Lower leg skin (tissue), 4 donors: ENCODE results near the gene ASGR1. TPM values are rescaled to one million over a fixed set of nuclear protein-coding genes. Genes with fewer than 3 reads are reported as not detected.

Experiments
- DNase-seq, 2 donors: peaks; one replicate each; pipeline ENCODE4 v3.0.0-alpha.2; 2019; ENCODE audit warnings: low spot score in 2 of 2
- H3K4me3 ChIP-seq: fragments of 200-600 bp; sonication (generic); 2 replicates; pipeline ENCODE4 v1.5.1; 2017; ENCODE audit warnings: mild to moderate bottlenecking, low read depth; ENCODE audit not compliant: poor library complexity, severe bottlenecking
- POLR2A ChIP-seq, 2 donors: fragments of 450-650 bp; IDR thresholded peaks; one replicate each; pipeline ENCODE4 v1.6.1; 2016 to 2017; ENCODE audit warnings: antibody characterized with exemption in 2 of 2, mild to moderate bottlenecking in 1 of 2, moderate library complexity in 1 of 2
- WGBS, 2 donors: methylation state at CpG; one replicate each; pipeline ENCODE4 v1.1.5; 2018; 5-methylcytosine and 5-hydroxymethylcytosine counted together
- intact Hi-C: fragments of 100-400 bp; cut with DNase I; formaldehyde crosslinking; loops from one replicate; pipeline ENCODE4 v1.15.0; 2023; ENCODE audit warnings: low total_unique reads
- total RNA-seq, 4 donors: library from RNA; depleted of rRNA; stranded (reverse); fragments of >200 nt; gene quantifications; one replicate each; pipeline ENCODE4 v1.1.0, GENCODE V29; 2016
- TF ChIP-seq, protein P1 (sequence below), 3 donors: fragments of 450-650 bp; IDR thresholded peaks; one replicate each; pipeline ENCODE4 v1.5.1; 2016; ENCODE audit warnings: antibody characterized with exemption in 3 of 3, mild to moderate bottlenecking in 3 of 3, moderate library complexity in 2 of 3

ASGR1 gene
- total RNA-seq, 4 donors from 2014 or later = 1.3 to 6.6 (median 4.2) TPM

DNA sequence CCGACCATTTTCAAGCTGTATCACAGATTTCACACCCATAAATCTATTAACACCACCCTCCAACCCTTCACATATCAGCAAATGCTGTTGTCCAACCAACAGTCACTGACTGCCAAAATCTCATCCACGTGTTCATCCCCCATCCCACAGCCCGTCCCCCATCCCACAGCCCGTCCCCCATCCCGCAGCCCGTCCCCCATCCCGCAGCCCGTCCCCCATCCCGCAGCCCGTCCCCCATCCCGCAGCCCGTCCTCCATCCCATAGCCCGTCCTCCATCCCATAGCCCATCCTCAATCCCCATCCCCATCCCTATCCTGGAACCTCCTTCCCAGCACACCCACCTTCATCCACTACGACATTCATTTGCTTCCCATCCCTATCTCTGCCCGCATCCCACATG, 26.4 kb upstream of the ASGR1 start:
- intact Hi-C loops = no loop called here
- no peak for TF ChIP-seq POLR2A (IDR thresholded peaks at IDR 0.05)
- TF ChIP-seq, protein P1, sequence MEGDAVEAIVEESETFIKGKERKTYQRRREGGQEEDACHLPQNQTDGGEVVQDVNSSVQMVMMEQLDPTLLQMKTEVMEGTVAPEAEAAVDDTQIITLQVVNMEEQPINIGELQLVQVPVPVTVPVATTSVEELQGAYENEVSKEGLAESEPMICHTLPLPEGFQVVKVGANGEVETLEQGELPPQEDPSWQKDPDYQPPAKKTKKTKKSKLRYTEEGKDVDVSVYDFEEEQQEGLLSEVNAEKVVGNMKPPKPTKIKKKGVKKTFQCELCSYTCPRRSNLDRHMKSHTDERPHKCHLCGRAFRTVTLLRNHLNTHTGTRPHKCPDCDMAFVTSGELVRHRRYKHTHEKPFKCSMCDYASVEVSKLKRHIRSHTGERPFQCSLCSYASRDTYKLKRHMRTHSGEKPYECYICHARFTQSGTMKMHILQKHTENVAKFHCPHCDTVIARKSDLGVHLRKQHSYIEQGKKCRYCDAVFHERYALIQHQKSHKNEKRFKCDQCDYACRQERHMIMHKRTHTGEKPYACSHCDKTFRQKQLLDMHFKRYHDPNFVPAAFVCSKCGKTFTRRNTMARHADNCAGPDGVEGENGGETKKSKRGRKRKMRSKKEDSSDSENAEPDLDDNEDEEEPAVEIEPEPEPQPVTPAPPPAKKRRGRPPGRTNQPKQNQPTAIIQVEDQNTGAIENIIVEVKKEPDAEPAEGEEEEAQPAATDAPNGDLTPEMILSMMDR (IDR thresholded peaks at IDR 0.05) = no peak
- H3K4me3 ChIP-seq = no peak overlapping the region
- DNase-seq = no peak
- 51% methylated on average over 15 of the region's 15 CpGs for WGBS, 2 donors

DNA sequence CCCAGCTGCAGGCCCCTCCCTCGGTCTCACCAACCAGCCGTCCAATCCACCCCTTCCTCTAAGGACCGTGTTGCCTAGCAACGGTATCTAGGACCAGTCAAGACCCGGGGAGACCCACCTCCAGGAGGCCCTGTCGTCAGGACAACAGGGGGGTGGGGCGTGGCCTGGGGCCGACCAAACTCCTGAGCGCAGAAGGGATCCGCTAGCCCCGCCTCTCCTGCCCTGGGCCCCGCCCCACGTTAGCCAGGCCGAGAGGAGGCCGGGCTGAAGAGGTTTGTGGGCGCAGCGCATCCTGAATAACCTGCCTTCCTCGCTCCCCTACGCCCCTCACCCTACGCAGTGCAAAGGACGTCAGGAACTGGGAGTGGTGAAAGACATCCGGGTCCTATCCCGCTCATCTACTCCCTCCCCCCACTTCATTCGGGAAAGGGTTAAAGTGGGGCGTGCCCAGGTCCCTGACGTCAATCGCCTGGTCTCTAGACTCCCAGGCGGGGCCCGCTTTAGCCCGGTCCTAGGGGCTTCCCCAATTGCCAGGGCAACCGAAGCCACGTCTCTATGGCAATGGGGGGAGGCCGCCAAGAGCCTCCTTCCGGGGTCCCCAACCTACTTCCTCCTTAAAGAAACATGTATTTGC, 25.8 kb upstream of the ASGR1 start:
- whole genome bisulfite sequencing, 2 donors = 0 to 2% methylated on average over 34 of the region's 34 CpGs
- H3K4me3 ChIP-seq = peak overlapping the region; percentile 17
- intact Hi-C loops = no loop called here
- DNase-seq = peak; percentile 70 to 96
- no peak for TF ChIP-seq POLR2A (IDR thresholded peaks at IDR 0.05)
- TF ChIP-seq, protein P1 (IDR thresholded peaks at IDR 0.05) = no peak

DNA sequence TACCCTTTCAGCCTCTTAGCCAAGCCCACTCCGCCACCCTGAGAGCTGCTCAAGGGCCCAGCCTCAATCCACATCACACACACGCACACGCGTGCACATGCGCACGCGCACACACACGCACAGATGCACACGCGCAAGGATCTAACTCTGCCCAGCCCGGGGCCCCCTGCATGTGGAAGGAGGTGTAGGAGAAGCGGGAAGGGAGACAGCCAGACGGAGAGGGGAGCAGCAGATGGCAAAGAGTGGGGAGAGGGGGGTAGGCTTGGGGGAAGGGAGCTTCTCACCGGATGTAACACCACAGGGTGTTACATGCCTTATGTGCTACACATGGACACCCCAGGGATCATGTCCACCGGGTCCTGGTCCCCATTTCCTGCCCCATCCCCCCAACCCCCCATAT, 25.2 kb upstream of the ASGR1 start:
- intact Hi-C loops = no loop called here
- 68 to 76% methylated on average over 15 of the region's 15 CpGs for WGBS, 2 donors
- no peak for TF ChIP-seq POLR2A (IDR thresholded peaks at IDR 0.05)
- TF ChIP-seq, protein P1 (IDR thresholded peaks at IDR 0.05) = no peak
- no peak for DNase-seq
- no peak overlapping the region for H3K4me3 ChIP-seq

DNA sequence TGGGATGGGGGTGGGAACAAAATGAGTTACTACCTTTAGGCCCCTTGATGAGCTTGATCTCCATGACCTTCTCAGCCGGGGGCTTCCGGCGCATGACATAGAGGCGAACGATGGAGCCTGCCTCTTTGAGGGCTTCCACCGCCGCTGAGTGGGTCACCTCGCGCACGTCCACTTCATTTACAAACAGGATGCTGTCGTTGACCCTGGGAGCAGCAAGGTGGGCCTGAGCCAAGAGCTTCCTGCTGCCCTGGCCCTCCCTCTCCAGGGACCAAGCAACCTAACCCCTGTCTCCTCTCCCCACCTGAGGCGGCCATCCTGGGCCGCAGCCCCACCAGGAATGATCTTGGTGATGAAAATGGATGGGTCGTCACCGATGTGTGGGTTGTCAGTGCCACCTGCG, 24.2 kb upstream of the ASGR1 start:
- no peak for TF ChIP-seq POLR2A (IDR thresholded peaks at IDR 0.05)
- TF ChIP-seq, protein P1 (IDR thresholded peaks at IDR 0.05) = no peak
- intact Hi-C loops = no loop called here
- 94 to 95% methylated on average over 14 to 16 of the region's 16 CpGs for WGBS, 2 donors
- DNase-seq = no peak
- H3K4me3 ChIP-seq = no peak overlapping the region

DNA sequence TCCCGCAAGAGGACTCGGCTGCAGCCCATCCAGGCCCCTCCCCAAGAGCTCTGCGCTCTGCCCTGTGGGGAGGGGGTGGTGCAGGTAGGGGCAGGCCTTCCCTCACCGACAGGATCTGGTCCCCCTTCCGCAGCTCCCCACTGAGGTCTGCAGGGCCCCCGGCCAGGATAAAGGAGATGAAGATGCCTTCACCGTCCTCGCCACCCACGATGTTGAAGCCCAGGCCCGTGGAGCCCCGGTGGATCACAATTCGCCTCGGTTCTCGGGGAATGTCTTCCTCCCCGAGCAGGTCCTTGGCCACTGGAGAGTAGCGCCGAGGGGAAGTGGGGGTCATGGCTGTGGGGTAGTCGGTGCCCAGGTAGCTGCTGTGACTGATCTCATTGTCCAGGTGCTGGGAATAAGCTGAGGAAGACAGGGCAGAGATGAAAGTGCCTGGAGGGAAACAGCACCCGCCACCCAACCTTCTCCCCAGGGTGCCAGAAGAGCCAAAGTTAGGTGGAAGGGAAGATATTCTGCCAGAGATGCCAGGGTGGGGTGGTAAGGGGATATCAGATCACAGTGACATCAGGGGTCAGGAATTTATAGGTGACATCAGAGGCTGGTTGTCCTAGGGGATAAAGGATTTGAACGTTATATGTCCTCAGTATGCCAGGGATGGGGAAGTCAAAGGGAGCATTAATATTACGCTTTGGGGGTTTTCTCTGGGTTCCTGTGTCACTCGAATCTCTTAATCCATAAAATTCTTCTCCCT, 17.7 kb upstream of the ASGR1 start:
- 91 to 92% methylated on average over 22 of the region's 22 CpGs for WGBS, 2 donors
- intact Hi-C loops = no loop called here
- no peak for TF ChIP-seq POLR2A (IDR thresholded peaks at IDR 0.05)
- TF ChIP-seq, protein P1 (IDR thresholded peaks at IDR 0.05) = no peak
- H3K4me3 ChIP-seq = no peak overlapping the region
- no peak for DNase-seq
